CD4-positive, alpha-beta T cell treated with Interferon gamma for 1 hour (primary cell): ENCODE measurements around the gene BTBD2.
"Not testable (repeated sequence)": the region's sequence is repeated elsewhere in the genome, so short reads cannot be mapped to it uniquely, and the experiment has no call there.

Experiments
- DNase-seq: peaks from one replicate; pipeline ENCODE4 v3.0.0-alpha.2; 2020

The BTBD2 gene

GRCh38 chr19:2039089-2039958 lies 23.8 kb upstream of the BTBD2 start:
- no peak for DNase-seq

GRCh38 chr19:2038284-2039088 lies 23.0 kb upstream of the BTBD2 start:
- no peak for DNase-seq

- DNase-seq, result no peak
These were observed 22.2 kb upstream of the BTBD2 start for GRCh38 chr19:2037651-2038255.

- DNase-seq, result no peak
These were observed 20.9 kb upstream of the BTBD2 start for GRCh38 chr19:2036424-2036823.

- no peak for DNase-seq
These were observed 20.1 kb upstream of the BTBD2 start for GRCh38 chr19:2035590-2035991.

GRCh38 chr19:2034729-2035589 lies 19.4 kb upstream of the BTBD2 start:
- peak; percentile 77 for DNase-seq

- not testable (repeated sequence) for DNase-seq
These were observed 18.7 kb upstream of the BTBD2 start for GRCh38 chr19:2034253-2034652.

GRCh38 chr19:2033825-2034159 lies 18.3 kb upstream of the BTBD2 start:
- no peak for DNase-seq

- no peak for DNase-seq
These were observed 17.8 kb upstream of the BTBD2 start for GRCh38 chr19:2033115-2033824.

GRCh38 chr19:2032296-2032941 lies 16.9 kb upstream of the BTBD2 start:
- peak; percentile 69 for DNase-seq

- DNase-seq, result no peak
These were observed 11.8 kb upstream of the BTBD2 start for GRCh38 chr19:2027361-2027760.

GRCh38 chr19:2026770-2027169 lies 11.3 kb upstream of the BTBD2 start:
- DNase-seq, result no peak

GRCh38 chr19:2022289-2022688 lies 6.8 kb upstream of the BTBD2 start:
- DNase-seq, result no peak

- no peak for DNase-seq
These were observed 6.1 kb upstream of the BTBD2 start for GRCh38 chr19:2021453-2022140.

GRCh38 chr19:2018752-2019151 lies 3.2 kb upstream of the BTBD2 start:
- no peak for DNase-seq

GRCh38 chr19:2016041-2016807 lies 710 bp upstream of the BTBD2 start:
- DNase-seq, result peak; percentile 73

GRCh38 chr19:2014731-2015607 lies 545 bp downstream of the BTBD2 start:
- DNase-seq, result no peak

- DNase-seq, result no peak
These were observed 1.4 kb downstream of the BTBD2 start for GRCh38 chr19:2014131-2014571.

- DNase-seq, result no peak
These were observed 1.9 kb downstream of the BTBD2 start for GRCh38 chr19:2013683-2013961.
